Measurements from ENCODE around the gene AATK.

DNA sequence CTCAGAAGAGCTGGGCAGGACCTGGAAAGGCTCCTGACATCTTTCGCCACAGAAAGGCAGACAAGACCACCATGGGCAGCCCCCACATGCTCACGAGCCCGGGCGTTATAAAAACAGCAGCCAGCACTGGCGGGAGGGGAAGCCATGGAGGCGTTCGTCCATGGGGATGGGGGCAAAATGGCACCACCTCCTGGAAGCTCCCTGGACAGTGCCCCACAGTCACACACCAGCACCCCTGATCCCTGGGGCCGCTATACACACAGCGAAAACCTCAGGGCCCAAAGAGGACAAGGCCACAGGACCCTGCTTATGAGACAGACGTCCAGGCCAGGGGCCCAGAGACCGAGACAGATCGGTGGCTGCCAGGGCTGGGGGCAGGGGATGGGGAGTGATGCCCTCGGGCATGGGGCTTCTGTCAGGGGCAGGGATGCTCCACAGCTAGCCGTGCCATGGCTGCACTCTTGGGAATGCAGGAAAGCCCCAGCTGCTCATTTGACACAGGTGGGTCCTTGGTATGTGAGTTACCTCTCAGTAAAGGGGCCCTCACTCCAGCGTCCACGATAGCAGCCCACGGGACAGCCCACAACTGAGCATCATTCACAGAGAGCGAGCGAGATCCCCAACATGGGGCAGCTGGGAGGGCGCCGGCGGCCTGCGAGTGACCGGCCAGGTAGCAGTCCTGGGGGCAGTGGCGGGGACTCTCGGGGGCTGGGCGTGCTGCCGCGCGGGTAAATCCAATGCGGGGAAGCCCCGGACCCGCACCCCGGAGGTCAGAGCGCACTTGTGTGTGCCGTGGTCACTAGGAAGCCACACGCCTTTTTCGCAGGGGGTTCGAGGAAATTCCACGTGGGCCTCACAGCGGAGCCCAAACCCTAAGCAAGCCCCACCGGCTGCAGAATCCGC is 7.1 kb downstream of the AATK start:
- TF ChIP-seq, protein P1, sequence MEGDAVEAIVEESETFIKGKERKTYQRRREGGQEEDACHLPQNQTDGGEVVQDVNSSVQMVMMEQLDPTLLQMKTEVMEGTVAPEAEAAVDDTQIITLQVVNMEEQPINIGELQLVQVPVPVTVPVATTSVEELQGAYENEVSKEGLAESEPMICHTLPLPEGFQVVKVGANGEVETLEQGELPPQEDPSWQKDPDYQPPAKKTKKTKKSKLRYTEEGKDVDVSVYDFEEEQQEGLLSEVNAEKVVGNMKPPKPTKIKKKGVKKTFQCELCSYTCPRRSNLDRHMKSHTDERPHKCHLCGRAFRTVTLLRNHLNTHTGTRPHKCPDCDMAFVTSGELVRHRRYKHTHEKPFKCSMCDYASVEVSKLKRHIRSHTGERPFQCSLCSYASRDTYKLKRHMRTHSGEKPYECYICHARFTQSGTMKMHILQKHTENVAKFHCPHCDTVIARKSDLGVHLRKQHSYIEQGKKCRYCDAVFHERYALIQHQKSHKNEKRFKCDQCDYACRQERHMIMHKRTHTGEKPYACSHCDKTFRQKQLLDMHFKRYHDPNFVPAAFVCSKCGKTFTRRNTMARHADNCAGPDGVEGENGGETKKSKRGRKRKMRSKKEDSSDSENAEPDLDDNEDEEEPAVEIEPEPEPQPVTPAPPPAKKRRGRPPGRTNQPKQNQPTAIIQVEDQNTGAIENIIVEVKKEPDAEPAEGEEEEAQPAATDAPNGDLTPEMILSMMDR (IDR thresholded peaks at IDR 0.05; ENCODE audit: poor library complexity): no peak
- no peak for TF ChIP-seq EZH2 (IDR thresholded peaks at IDR 0.05; ENCODE audit: borderline replicate concordance)

Measured in hepatocyte (in vitro differentiated cells).